ENCODE data around the gene C17orf107. TPM values are rescaled to one million over a fixed set of nuclear protein-coding genes. Genes with fewer than 3 reads are reported as not detected.
"Not testable (repeated sequence)": the region's sequence is repeated elsewhere in the genome, so short reads cannot be mapped to it uniquely, and the experiment has no call there.

Gene C17orf107
- total RNA-seq, 1 donor = 3.5 TPM

GRCh38 chr17:4900231-4901107 is 1.1 kb downstream of the C17orf107 start:
- DNase-seq (ENCODE audit: low read depth) = no peak
- TF ChIP-seq CTCF (IDR thresholded peaks at IDR 0.05; ENCODE audit: insufficient read depth, low read depth, low read length) = no peak
- peak overlapping the region; percentile 66 for H3K4me3 ChIP-seq (ENCODE audit: low read depth, low read length)

GRCh38 chr17:4901108-4901647 is 1.8 kb downstream of the C17orf107 start:
- H3K4me3 ChIP-seq (ENCODE audit: low read depth, low read length) = no peak overlapping the region

GRCh38 chr17:4901648-4902344 is 2.5 kb downstream of the C17orf107 start:
- no peak for TF ChIP-seq CTCF (IDR thresholded peaks at IDR 0.05; ENCODE audit: insufficient read depth, low read depth, low read length)
- no peak for DNase-seq (ENCODE audit: low read depth)
- H3K4me3 ChIP-seq (ENCODE audit: low read depth, low read length) = no peak overlapping the region

More at GRCh38 chr17:4901108-4901647, 1.8 kb downstream of the C17orf107 start:
- no peak for DNase-seq (ENCODE audit: low read depth)
- no peak for TF ChIP-seq CTCF (IDR thresholded peaks at IDR 0.05; ENCODE audit: insufficient read depth, low read depth, low read length)

GRCh38 chr17:4902540-4902939 is 3.2 kb downstream of the C17orf107 start:
- no peak for TF ChIP-seq CTCF (IDR thresholded peaks at IDR 0.05; ENCODE audit: insufficient read depth, low read depth, low read length)
- H3K4me3 ChIP-seq (ENCODE audit: low read depth, low read length) = no peak overlapping the region
- DNase-seq (ENCODE audit: low read depth) = no peak

GRCh38 chr17:4903051-4903818 is 3.9 kb downstream of the C17orf107 start, which contains the start of gene CHRNE:
TSS of gene CHRNE (minus strand) at chr17:4903098. CDS start at chr17:4903063, 35 bp downstream.
- H3K4me3 ChIP-seq (ENCODE audit: low read depth, low read length) = no peak within 1 kb of the TSS
- peak; percentile 76 for TF ChIP-seq CTCF (IDR thresholded peaks at IDR 0.05; ENCODE audit: insufficient read depth, low read depth, low read length)
- DNase-seq (ENCODE audit: low read depth) = peak; percentile 79

GRCh38 chr17:4906642-4907041 is 7.3 kb downstream of the C17orf107 start:
- not testable (repeated sequence) for H3K4me3 ChIP-seq (ENCODE audit: low read depth, low read length); DNase-seq (ENCODE audit: low read depth)
